Chondrocyte (in vitro differentiated cells): ENCODE results near the gene LTO1. TPM values are rescaled to one million over a fixed set of nuclear protein-coding genes. Genes with fewer than 3 reads are reported as not detected.

Source experiments
- DNase-seq: peaks from one replicate; pipeline ENCODE4 v3.0.0; 2021; ENCODE audit warnings: mixed read lengths, low spot score
- H3K27ac Mint-ChIP-seq: one replicate; pipeline ENCODE4 v1.8.0; 2021; ENCODE audit warnings: mild to moderate bottlenecking, moderate library complexity, mixed read lengths; ENCODE audit not compliant: unreplicated experiment
- H3K27me3 Mint-ChIP-seq: 2 replicates; pipeline ENCODE4 v1.8.0; 2021; ENCODE audit warnings: low read depth, mixed read lengths
- H3K36me3 Mint-ChIP-seq: 2 replicates; pipeline ENCODE4 v1.8.0; 2021; ENCODE audit warnings: low read depth, mixed read lengths
- H3K4me1 Mint-ChIP-seq: 2 replicates; pipeline ENCODE4 v1.8.0; 2021; ENCODE audit warnings: low read depth, mild to moderate bottlenecking, mixed read lengths
- H3K4me3 Mint-ChIP-seq: one replicate; pipeline ENCODE4 v1.8.0; 2021; ENCODE audit warnings: mild to moderate bottlenecking, moderate library complexity, mixed read lengths; ENCODE audit not compliant: unreplicated experiment
- H3K9me3 Mint-ChIP-seq: 2 replicates; pipeline ENCODE4 v1.8.0; 2021; ENCODE audit warnings: low read depth, mixed read lengths
- total RNA-seq: library from RNA; stranded (reverse); gene quantifications from 3 replicates; pipeline ENCODE4 v1.2.1, GENCODE V29; 2021
- TF ChIP-seq, protein P1 (sequence below): fragments of 200-600 bp; sonication (generic); IDR thresholded peaks from 2 replicates; pipeline ENCODE4 v1.5.0; 2021; ENCODE audit warnings: antibody characterized with exemption, mild to moderate bottlenecking, moderate library complexity

The LTO1 gene
- total RNA-seq, 1 donor from 2014 or later, result 16.2 TPM

DNA sequence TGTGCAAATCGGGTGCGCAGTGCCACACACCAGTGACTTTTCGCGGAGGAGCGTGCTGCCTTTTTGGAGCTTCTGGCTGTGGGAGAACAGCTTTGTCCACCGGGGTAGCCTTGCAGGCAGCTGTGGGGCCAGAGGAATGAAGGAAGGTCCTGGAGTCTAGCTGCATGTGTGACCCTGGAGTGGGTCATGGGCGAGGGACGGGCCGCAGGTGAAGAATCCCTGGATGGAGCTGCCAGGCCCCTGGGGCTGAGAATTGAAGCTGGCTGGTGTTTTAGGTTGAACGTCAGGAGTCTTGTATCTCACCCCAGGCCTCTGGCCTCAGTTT, 25.6 kb downstream of the LTO1 start:
- Mint-ChIP-seq H3K4me3 (no peak overlapping the region), H3K9me3 (no peaks in the 10 kb centered on the region), H3K27me3 (no peaks in the 10 kb centered on the region), H3K4me1 (peaks cover 2% of the 10 kb centered on the region), H3K27ac (no peak overlapping the region), H3K36me3 (peaks cover 14% of the 10 kb centered on the region)
- DNase-seq, result peak; percentile 35
- TF ChIP-seq, protein P1, sequence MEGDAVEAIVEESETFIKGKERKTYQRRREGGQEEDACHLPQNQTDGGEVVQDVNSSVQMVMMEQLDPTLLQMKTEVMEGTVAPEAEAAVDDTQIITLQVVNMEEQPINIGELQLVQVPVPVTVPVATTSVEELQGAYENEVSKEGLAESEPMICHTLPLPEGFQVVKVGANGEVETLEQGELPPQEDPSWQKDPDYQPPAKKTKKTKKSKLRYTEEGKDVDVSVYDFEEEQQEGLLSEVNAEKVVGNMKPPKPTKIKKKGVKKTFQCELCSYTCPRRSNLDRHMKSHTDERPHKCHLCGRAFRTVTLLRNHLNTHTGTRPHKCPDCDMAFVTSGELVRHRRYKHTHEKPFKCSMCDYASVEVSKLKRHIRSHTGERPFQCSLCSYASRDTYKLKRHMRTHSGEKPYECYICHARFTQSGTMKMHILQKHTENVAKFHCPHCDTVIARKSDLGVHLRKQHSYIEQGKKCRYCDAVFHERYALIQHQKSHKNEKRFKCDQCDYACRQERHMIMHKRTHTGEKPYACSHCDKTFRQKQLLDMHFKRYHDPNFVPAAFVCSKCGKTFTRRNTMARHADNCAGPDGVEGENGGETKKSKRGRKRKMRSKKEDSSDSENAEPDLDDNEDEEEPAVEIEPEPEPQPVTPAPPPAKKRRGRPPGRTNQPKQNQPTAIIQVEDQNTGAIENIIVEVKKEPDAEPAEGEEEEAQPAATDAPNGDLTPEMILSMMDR, result no peak

DNA sequence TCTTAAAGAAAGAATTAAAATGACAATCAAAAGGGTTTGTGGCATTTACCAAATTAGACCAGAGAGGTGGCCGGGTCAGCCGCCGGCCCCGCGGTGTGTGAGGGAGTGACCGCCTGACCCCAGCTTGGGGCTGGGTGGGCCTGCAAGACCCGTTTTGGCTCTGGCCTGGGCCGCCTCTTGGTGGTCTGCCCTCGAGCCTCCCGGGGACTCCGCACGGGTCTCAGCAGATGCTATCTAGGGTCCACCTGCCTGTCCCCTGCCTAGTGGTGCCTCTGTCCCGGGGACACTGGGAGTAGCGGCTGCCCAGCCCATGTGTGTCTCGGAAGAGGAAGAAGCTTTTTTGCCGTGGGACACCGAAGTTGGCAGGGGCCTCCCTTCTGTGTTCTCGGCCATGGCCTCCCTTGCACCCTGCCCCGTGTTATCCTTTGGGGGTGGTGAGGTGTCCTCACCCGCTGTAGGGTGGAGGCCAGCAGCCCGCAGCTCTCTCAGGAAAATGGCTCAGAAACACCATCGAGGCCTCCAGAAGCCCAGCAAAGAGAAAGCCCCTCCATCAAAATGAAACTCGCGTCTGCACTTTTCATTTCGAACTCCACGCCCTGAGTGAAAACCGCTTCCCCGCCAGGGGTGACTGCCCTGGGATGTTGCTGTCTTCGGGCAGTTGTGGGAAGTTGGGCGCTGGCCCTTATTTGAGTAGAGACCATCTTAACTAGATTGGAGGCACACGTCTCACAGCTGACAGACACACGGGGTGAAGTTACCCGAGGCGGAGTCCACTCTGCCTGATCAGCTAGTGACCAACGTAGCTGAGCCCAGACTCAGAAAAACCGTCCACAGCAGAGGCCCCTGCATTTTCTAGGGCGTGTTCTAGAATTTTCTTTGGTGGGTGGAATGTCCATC, 26.2 kb downstream of the LTO1 start:
- H3K4me3 Mint-ChIP-seq, result no peak overlapping the region
- peak; percentile 92 for DNase-seq
- TF ChIP-seq, protein P1, result no peak
- no peaks in the 10 kb centered on the region for H3K27me3 Mint-ChIP-seq
- no peak overlapping the region for H3K27ac Mint-ChIP-seq
- H3K9me3 Mint-ChIP-seq, result no peaks in the 10 kb centered on the region
- peaks cover 5% of the 10 kb centered on the region for H3K4me1 Mint-ChIP-seq
- H3K36me3 Mint-ChIP-seq, result peaks cover 16% of the 10 kb centered on the region

DNA sequence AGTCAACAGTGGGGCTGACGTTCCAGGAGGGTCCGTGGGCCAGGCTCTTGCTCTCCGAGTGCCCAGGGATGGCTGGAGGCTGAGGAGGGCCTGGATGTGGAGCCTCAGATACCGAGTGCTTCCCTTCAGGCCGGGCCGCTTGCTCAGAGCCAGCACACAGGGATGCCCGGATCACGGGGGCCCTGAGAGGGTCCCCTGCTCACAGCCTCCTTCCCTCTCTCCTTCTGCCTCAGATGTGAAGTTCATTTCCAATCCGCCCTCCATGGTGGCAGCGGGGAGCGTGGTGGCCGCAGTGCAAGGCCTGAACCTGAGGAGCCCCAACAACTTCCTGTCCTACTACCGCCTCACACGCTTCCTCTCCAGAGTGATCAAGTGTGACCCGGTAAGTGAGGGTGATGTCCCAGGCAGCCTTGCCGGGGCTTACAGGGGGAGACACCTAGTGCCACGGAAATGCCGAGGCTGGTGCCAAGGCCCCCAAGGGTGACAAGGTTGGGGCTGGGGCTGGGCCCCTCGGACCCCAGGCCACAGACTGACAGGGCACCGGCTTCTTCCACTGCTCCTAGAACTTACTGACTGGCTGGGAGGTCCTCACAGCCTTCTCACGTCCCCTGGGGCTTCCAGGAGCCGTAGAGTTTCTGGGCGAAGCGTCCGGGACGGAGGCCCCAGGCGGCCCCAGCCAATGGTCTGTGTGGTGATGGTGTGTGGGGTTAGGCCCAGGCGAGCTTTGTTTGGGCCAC, 27.2 kb downstream of the LTO1 start:
- Mint-ChIP-seq H3K27ac (no peak overlapping the region), H3K9me3 (no peaks in the 10 kb centered on the region), H3K4me3 (no peak overlapping the region), H3K4me1 (peaks cover 12% of the 10 kb centered on the region), H3K36me3 (peaks cover 15% of the 10 kb centered on the region), H3K27me3 (no peaks in the 10 kb centered on the region)
- TF ChIP-seq, protein P1, result no peak
- peak; percentile 81 for DNase-seq

DNA sequence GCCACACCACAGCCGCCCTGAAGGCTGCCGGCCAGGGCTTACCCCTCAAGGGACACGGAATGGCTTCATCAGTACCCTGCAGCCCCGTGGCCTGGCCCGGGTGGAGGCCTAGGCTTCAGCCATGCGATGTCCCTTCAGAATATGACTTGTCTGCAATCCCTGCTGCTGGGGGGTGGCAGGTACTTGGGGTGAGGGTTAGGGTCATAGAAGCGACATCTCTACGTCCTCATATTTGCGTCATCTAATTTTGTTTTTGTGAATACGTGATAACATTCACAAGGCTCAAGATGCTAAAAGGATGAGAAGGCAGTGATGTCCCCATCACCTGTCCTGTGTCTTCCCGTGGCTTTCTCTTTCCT, 27.8 kb downstream of the LTO1 start:
- TF ChIP-seq, protein P1, result no peak
- Mint-ChIP-seq H3K4me3 (no peak overlapping the region), H3K27me3 (no peaks in the 10 kb centered on the region), H3K36me3 (peaks cover 15% of the 10 kb centered on the region), H3K27ac (no peak overlapping the region), H3K4me1 (peaks cover 12% of the 10 kb centered on the region), H3K9me3 (no peaks in the 10 kb centered on the region)
- peak; percentile 78 for DNase-seq

DNA sequence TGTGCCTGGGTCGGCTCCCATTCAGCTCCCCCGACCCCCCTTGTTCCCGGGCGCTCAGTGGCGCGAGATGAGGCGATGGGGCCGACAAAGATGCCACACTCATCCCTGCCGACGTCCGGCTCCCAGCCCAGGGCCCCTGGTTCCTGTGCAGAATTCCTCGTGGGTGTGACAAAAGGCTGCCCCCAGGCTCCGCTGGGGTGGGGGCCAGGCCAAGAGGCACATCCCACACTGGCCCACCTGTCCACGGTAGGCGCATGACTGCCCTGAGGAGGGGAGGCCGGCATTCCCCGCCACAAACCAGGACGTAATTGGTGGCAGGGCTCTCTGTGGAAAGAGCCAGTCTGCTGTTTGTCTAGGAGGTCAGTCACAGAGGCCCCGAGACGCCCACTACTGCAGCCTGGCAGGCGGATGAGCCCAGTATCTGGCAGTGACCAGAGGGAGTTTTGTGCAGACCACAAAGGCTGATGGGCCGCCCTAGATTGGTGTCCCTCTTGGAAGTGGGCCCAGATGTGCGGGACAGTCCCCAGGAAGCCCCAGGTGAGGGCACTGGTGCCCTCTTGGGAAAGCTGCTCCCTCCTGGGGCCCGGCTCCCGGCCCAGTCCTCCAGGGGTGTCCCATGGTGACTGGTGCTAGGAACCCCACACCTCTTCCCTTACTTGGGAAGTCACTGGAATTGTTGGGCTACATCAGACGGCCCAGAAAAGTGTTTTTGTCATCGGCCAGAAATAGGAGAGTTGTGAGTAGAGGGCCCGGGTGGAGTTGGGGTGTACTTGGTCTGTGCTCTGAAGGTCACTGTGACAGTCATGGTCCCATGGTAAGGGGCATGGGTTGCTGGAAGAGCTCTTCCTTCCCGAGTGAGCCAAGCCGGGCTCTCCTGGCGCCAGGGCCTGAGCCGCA, 28.4 kb downstream of the LTO1 start:
- peak; percentile 66 for DNase-seq
- Mint-ChIP-seq H3K4me3 (no peak overlapping the region), H3K27ac (no peak overlapping the region)

More for the DNA sequence above, 28.4 kb downstream of the LTO1 start:
- TF ChIP-seq, protein P1, result no peak
- Mint-ChIP-seq H3K9me3 (no peaks in the 10 kb centered on the region), H3K36me3 (peaks cover 11% of the 10 kb centered on the region), H3K27me3 (no peaks in the 10 kb centered on the region), H3K4me1 (peaks cover 12% of the 10 kb centered on the region)
